ENCODE results near the gene PAX4. TPM values are rescaled to one million over a fixed set of nuclear protein-coding genes. Genes with fewer than 3 reads are reported as not detected.
A peak's percentile ranks its signal among the peaks of the same experiment; 100 is the strongest.

The PAX4 gene
- total and polyA plus RNA-seq, 9 of the 15 experiments (the other 6 are each of a cell fraction or from before 2014, with no cell fraction given): not detected

DNA sequence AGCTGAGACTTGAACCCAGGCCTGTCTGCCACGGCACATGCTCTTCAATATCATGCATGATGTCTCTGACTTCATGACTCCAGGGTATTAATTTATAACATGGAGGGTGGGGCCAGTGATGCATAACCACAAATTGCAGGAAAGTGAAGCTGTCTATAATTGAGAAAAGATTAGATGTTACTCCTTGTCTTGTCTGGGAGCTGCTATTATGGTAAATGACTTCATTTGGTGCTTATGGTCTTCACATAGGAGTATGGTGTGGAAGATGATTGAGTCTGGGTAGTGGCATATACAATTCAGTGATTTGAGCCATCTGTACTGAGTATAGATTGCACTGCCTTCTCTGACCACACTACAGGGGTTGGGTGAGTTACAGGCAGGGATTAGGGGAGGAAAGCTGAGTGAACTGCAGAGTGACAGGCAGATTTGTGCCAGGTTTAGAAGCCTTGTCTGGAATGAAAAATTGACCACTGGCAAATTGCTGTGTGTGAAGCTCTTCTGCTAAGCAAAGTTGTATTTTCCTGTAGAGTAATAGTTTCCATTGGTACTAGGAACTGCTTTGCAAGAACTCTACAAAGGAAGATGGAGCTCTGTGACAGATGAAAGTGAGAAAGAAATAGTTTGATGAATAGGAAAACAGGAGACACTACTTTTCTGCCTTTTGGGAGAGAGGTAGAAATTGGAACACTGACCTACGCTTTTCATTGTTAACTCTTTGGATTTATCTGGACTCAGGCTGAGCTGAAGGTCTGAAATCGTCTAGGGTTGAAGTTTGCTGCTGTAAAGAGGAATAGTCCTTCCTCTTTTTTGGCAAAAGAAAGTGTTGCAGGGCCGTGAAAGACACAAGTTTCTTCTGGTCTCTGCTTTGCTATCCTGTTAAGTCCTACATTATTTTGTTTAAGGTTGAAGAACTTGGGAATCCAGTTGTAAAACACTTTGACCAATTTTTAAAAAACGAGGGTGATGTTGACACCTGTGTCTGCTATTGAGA, 36.8 kb upstream of the PAX4 start:
- DNase-seq (ENCODE audit: extremely low read depth in 1 of 4, low spot score in 3 of 4): peak in 1 of 4 experiments; percentile 35
- peak; percentile 6; the same call in 1 of the 3 replicates for ATAC-seq
- H3K9ac ChIP-seq (ENCODE audit: insufficient read depth in 1 of 2, low read depth in 2 of 2, low read length in 2 of 2): no peak overlapping the region
- H3K9me3 ChIP-seq (replicated peaks; ENCODE audit: control insufficient read depth, insufficient read depth, low read depth, low read length): no peaks in the 10 kb centered on the region
- peak overlapping the region; percentile 86; the same call in 1 of the 2 replicates for H3K4me3 ChIP-seq
- no peak for FAIRE-seq
- in situ Hi-C loops (cut with MboI): no loop called here
- intact Hi-C loops (cut with micrococcal nuclease): loop anchor here (5.0 kb wide), 4 partner anchors 67 to 333 kb away; partner anchors contain the start of genes ARF5 and GCC1
- H4K20me1 ChIP-seq (replicated peaks; ENCODE audit: control insufficient read depth, insufficient read depth, low read length): peaks cover 63% of the 10 kb centered on the region
- 34% methylated on average over 5 of the region's 5 CpGs for WGBS (ENCODE audit: insufficient coverage, low coverage, missing lambda C conversion rate)
- POLR2A ChIA-PET: interaction anchor here (0.6 to 3.4 kb wide), 13 partner anchors 9 to 494 kb away, joined by 3 to 17 read pairs (median 3); no protein-coding TSS in a partner anchor
- CTCF ChIA-PET (ENCODE audit: low intra/inter-chr PET ratio): no interaction called here
- H2AFZ ChIP-seq (ENCODE audit: low read depth, low read length): no peak overlapping the region
- no peak overlapping the region for H3K27ac ChIP-seq (ENCODE audit: extremely low read depth, low read depth, low read length)
- H3K79me2 ChIP-seq (ENCODE audit: control insufficient read depth, insufficient read depth, low read length): peaks cover 86% of the 10 kb centered on the region
- no TSS peak for BruUV-seq (replicated peaks)
- peaks cover 21% of the 10 kb centered on the region for H3K9me1 ChIP-seq (ENCODE audit: control insufficient read depth, insufficient read depth, low read length)
- no peaks in the 10 kb centered on the region for H3K27me3 ChIP-seq (ENCODE audit: control insufficient read depth in 2 of 2, insufficient read depth in 2 of 2, low read length in 2 of 2)
- H3K36me3 ChIP-seq (ENCODE audit: control insufficient read depth, insufficient read depth, low read length): peaks cover 61% of the 10 kb centered on the region
- peaks cover 17 to 61% of the 10 kb centered on the region in 2 experiments for H3K4me1 ChIP-seq (replicated peaks in 1 of 2; ENCODE audit: control insufficient read depth in 2 of 2, insufficient read depth in 2 of 2, low read length in 2 of 2)
- peak overlapping the region; percentile 100 for H3K4me2 ChIP-seq (ENCODE audit: insufficient read depth, low read length)
- no peak for TF ChIP-seq YY1 (IDR thresholded peaks at IDR 0.05; ENCODE audit: borderline replicate concordance in 1 of 3, control insufficient read depth in 1 of 3, extremely low read depth in 1 of 3, insufficient read depth in 3 of 3, insufficient read length in 1 of 3, insufficient replicate concordance in 2 of 3, low read depth in 1 of 3, low read length in 2 of 3)
- TF ChIP-seq KAT7 (CRISPR knock-in tag; IDR thresholded peaks at IDR 0.05; ENCODE audit: borderline replicate concordance): 0 out of 2 replicates have a peak, but pooled peaks have one; percentile 31
- TF ChIP-seq, protein P1, sequence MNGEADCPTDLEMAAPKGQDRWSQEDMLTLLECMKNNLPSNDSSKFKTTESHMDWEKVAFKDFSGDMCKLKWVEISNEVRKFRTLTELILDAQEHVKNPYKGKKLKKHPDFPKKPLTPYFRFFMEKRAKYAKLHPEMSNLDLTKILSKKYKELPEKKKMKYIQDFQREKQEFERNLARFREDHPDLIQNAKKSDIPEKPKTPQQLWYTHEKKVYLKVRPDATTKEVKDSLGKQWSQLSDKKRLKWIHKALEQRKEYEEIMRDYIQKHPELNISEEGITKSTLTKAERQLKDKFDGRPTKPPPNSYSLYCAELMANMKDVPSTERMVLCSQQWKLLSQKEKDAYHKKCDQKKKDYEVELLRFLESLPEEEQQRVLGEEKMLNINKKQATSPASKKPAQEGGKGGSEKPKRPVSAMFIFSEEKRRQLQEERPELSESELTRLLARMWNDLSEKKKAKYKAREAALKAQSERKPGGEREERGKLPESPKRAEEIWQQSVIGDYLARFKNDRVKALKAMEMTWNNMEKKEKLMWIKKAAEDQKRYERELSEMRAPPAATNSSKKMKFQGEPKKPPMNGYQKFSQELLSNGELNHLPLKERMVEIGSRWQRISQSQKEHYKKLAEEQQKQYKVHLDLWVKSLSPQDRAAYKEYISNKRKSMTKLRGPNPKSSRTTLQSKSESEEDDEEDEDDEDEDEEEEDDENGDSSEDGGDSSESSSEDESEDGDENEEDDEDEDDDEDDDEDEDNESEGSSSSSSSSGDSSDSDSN (IDR thresholded peaks at IDR 0.05; ENCODE audit: borderline replicate concordance in 1 of 2, low read depth in 2 of 2, low read length in 2 of 2): no peak
- no peak for TF ChIP-seq ZNF75A (CRISPR knock-in tag; IDR thresholded peaks at IDR 0.05)
- TF ChIP-seq, protein P2, sequence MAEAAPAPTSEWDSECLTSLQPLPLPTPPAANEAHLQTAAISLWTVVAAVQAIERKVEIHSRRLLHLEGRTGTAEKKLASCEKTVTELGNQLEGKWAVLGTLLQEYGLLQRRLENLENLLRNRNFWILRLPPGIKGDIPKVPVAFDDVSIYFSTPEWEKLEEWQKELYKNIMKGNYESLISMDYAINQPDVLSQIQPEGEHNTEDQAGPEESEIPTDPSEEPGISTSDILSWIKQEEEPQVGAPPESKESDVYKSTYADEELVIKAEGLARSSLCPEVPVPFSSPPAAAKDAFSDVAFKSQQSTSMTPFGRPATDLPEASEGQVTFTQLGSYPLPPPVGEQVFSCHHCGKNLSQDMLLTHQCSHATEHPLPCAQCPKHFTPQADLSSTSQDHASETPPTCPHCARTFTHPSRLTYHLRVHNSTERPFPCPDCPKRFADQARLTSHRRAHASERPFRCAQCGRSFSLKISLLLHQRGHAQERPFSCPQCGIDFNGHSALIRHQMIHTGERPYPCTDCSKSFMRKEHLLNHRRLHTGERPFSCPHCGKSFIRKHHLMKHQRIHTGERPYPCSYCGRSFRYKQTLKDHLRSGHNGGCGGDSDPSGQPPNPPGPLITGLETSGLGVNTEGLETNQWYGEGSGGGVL (CRISPR knock-in tag; IDR thresholded peaks at IDR 0.05): no peak
- 0 out of 2 replicates have a peak, but pooled peaks have one; percentile 23 for TF ChIP-seq LCOR (CRISPR knock-in tag; IDR thresholded peaks at IDR 0.05)
- 0 out of 4 replicates have a peak, but pooled peaks of 1 of the 2 experiments have one; percentile 44 for TF ChIP-seq NONO (IDR thresholded peaks at IDR 0.05; ENCODE audit: low read depth in 2 of 2, low read length in 1 of 2)
- no peak for TF ChIP-seq RFX7 (CRISPR knock-in tag; IDR thresholded peaks at IDR 0.05)
- TF ChIP-seq BACH1 (tag; IDR thresholded peaks at IDR 0.05): no peak
- TF ChIP-seq, protein P3, sequence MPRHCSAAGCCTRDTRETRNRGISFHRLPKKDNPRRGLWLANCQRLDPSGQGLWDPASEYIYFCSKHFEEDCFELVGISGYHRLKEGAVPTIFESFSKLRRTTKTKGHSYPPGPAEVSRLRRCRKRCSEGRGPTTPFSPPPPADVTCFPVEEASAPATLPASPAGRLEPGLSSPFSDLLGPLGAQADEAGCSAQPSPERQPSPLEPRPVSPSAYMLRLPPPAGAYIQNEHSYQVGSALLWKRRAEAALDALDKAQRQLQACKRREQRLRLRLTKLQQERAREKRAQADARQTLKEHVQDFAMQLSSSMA (CRISPR knock-in tag; IDR thresholded peaks at IDR 0.05): no peak
- TF ChIP-seq FOXA1 (IDR thresholded peaks at IDR 0.05; ENCODE audit: borderline replicate concordance): no peak
- TF ChIP-seq NFRKB (IDR thresholded peaks at IDR 0.05; ENCODE audit: low read depth): no peak
- TF ChIP-seq RBM25 (IDR thresholded peaks at IDR 0.05; ENCODE audit: low read depth, low read length, severe bottlenecking): no peak
- peak; percentile 54; the same call in 1 of the 2 replicates for TF ChIP-seq SPI1 (IDR thresholded peaks at IDR 0.05; ENCODE audit: borderline replicate concordance, low read depth, low read length)

Measured in K562 (cell line).